K562 (cell line): ENCODE data around the gene EFHC1. TPM values are rescaled to one million over a fixed set of nuclear protein-coding genes. Genes with fewer than 3 reads are reported as not detected.

Experiments
- ATAC-seq: fragments of 200-7000 bp; cut with Tn5 transposase; 3 replicates; pipeline ENCODE4 v1.9.1; 2020; ENCODE audit warnings: moderate library complexity
- BruUV-seq: library from RNA; stranded (reverse); fragments of 400-500 nt; replicated peaks from 2 replicates; lab custom pipeline; 2021; lab: Mats Ljungman, UMichigan
- CTCF ChIA-PET: fragments of 300-600 bp; formaldehyde crosslinking; extraction: SDS; loops from one replicate; lab custom pipeline; 2021; ENCODE audit warnings: low intra/inter-chr PET ratio; lab: Yijun Ruan, JAX
- POLR2A ChIA-PET: fragments of 300-600, 350-650 bp; sonication (Branson Sonifier 250); formaldehyde crosslinking; extraction: SDS; loops from one replicate; lab custom pipeline; 2021; ENCODE audit warnings: antibody characterized with exemption, inconsistent platforms; lab: Yijun Ruan, JAX
- DNase-seq, 4 experiments: peaks; one replicate each; pipeline versions ENCODE4 v3.0.0 to v3.0.0-alpha.2; 2011 to 2018; ENCODE audit warnings: low spot score in 3 of 4, mixed read lengths in 3 of 4; ENCODE audit errors: extremely low read depth in 1 of 4
- FAIRE-seq: peaks from 2 replicates; lab custom pipeline; 2011; peaks lifted over from hg19 to GRCh38; lab: Jason Lieb, UNC
- H2AFZ ChIP-seq: 2 replicates; pipeline ENCODE4 v1.6.0; 2011; ENCODE audit warnings: low read depth, low read length, control low read depth, inconsistent platforms
- H3K27ac ChIP-seq: fragments of 200-600 bp; 3 replicates; pipeline ENCODE4 v1.8.0; 2011; ENCODE audit warnings: low read depth, mild to moderate bottlenecking, control low read depth, inconsistent platforms, low read length, moderate library complexity, mixed read lengths; ENCODE audit errors: extremely low read depth
- H3K27me3 ChIP-seq, 2 experiments: fragments of 300-600 bp in 1 of 2; 2 replicates in 1 of 2; 3 replicates in 1 of 2; pipeline versions ENCODE4 v1.6.0 to v1.8.0; 2011; ENCODE audit warnings: inconsistent platforms in 2 of 2, low read length in 2 of 2, mild to moderate bottlenecking in 1 of 2, mixed read lengths in 1 of 2, moderate library complexity in 1 of 2; ENCODE audit not compliant: control insufficient read depth in 2 of 2, insufficient read depth in 2 of 2
- H3K36me3 ChIP-seq: fragments of 300-600 bp; 3 replicates; pipeline ENCODE4 v1.8.0; 2011; ENCODE audit warnings: mild to moderate bottlenecking, low read length, inconsistent platforms; ENCODE audit not compliant: control insufficient read depth, insufficient read depth
- H3K4me1 ChIP-seq, 2 experiments: fragments of 200-600 bp in 1 of 2; replicated peaks in 1 of 2; 2 replicates in 1 of 2; 3 replicates in 1 of 2; pipeline versions ENCODE4 v1.5.1 to v1.8.0; 2011; ENCODE audit warnings: inconsistent platforms in 2 of 2, low read length in 2 of 2, mild to moderate bottlenecking in 1 of 2, mixed read lengths in 1 of 2, moderate library complexity in 1 of 2; ENCODE audit not compliant: control insufficient read depth in 2 of 2, insufficient read depth in 2 of 2
- H3K4me2 ChIP-seq: 2 replicates; pipeline ENCODE4 v1.6.1; 2011; ENCODE audit warnings: low read length, control low read depth, inconsistent platforms, mixed read lengths; ENCODE audit not compliant: insufficient read depth
- H3K4me3 ChIP-seq: fragments of 200-600 bp; sonication (generic), shearing (Covaris generic); 2 replicates; pipeline ENCODE4 v1.5.1; 2016; ENCODE audit warnings: control low read depth, inconsistent platforms
- H3K79me2 ChIP-seq: fragments of 200-600 bp; 3 replicates; pipeline ENCODE4 v1.8.0; 2011; ENCODE audit warnings: low read length, inconsistent platforms; ENCODE audit not compliant: control insufficient read depth, insufficient read depth
- H3K9ac ChIP-seq, 2 experiments: 2 replicates each; pipeline versions ENCODE4 v1.6.0 to v1.6.1; 2011; ENCODE audit warnings: low read depth in 2 of 2, low read length in 2 of 2, control low read depth in 1 of 2, inconsistent platforms in 1 of 2, mild to moderate bottlenecking in 1 of 2, mixed read lengths in 1 of 2; ENCODE audit not compliant: insufficient read depth in 1 of 2
- H3K9me1 ChIP-seq: one replicate; pipeline ENCODE4 v1.6.0; 2011; ENCODE audit warnings: inconsistent platforms, mild to moderate bottlenecking, low read length, moderate library complexity; ENCODE audit not compliant: control insufficient read depth, insufficient read depth
- H3K9me3 ChIP-seq: replicated peaks from 2 replicates; pipeline ENCODE4 v1.5.1; 2011; ENCODE audit warnings: low read depth, low read length, inconsistent platforms; ENCODE audit not compliant: control insufficient read depth, insufficient read depth
- H4K20me1 ChIP-seq: replicated peaks from 2 replicates; pipeline ENCODE4 v1.6.1; 2011; ENCODE audit warnings: low read length, inconsistent platforms, mixed read lengths; ENCODE audit not compliant: control insufficient read depth, insufficient read depth
- BACH1 ChIP-seq: fragments of 200-800 bp; sonication (Bioruptor generic); IDR thresholded peaks from 2 replicates; pipeline ENCODE4 v1.6.1; 2016; ENCODE audit warnings: missing genetic modification characterization, missing compliant biosample characterization
- ETV5 ChIP-seq: sonication (generic); formaldehyde crosslinking; IDR thresholded peaks from 2 replicates; pipeline ENCODE4 v1.4.0; 2020; ENCODE audit warnings: low read depth, mild to moderate bottlenecking, missing genetic modification reagents
- FOXM1 ChIP-seq, 2 experiments: fragments of 450-650 bp in 1 of 2; sonication (generic) in 1 of 2; formaldehyde crosslinking in 1 of 2; IDR thresholded peaks; 2 replicates each; pipeline versions ENCODE4 v1.6.1 to v1.9.0; 2017 to 2022; ENCODE audit warnings: low read depth in 2 of 2, mild to moderate bottlenecking in 2 of 2, missing genetic modification reagents in 1 of 2, moderate library complexity in 1 of 2
- MTF1 ChIP-seq: fragments of 250-450 bp; sonication (Bioruptor Pico); IDR thresholded peaks from 2 replicates; pipeline ENCODE4 v1.9.0; 2021; ENCODE audit warnings: moderate library complexity, mild to moderate bottlenecking, inconsistent platforms, borderline replicate concordance
- NCOA2 ChIP-seq, 2 experiments: fragments of 450-650 bp; IDR thresholded peaks; 2 replicates each; pipeline ENCODE4 v1.6.1; 2018; ENCODE audit warnings: mild to moderate bottlenecking in 2 of 2, moderate library complexity in 1 of 2; ENCODE audit not compliant: partially characterized antibody in 2 of 2
- NFIC ChIP-seq: fragments of 450-650 bp; IDR thresholded peaks from 2 replicates; pipeline ENCODE4 v1.6.1; 2017; ENCODE audit warnings: mild to moderate bottlenecking, inconsistent platforms
- NR4A1 ChIP-seq, 2 experiments: fragments of 250-450 bp in 1 of 2; fragments of 450-650 bp in 1 of 2; sonication (Bioruptor Pico) in 1 of 2; IDR thresholded peaks; 2 replicates each; pipeline versions ENCODE4 v1.4.0 to v1.6.1; 2016 to 2020; ENCODE audit warnings: mild to moderate bottlenecking in 2 of 2, missing compliant biosample characterization in 1 of 2, missing genetic modification characterization in 1 of 2, moderate library complexity in 1 of 2
- RFX7 ChIP-seq: fragments of 250-450 bp; sonication (Bioruptor Pico); IDR thresholded peaks from 2 replicates; pipeline ENCODE4 v1.5.1; 2021; ENCODE audit warnings: mild to moderate bottlenecking
- TAL1 ChIP-seq: fragments of 450-650 bp; IDR thresholded peaks from 2 replicates; pipeline ENCODE4 v1.6.1; 2016; ENCODE audit warnings: mild to moderate bottlenecking
- TCF7 ChIP-seq: sonication (generic); IDR thresholded peaks from 2 replicates; pipeline ENCODE4 v1.6.1; 2016; ENCODE audit warnings: antibody characterized with exemption, borderline replicate concordance
- WGBS: fragments of 100-300 bp; shearing (Covaris generic); methylation state at CpG from one replicate; pipeline ENCODE4 v1.1.6; 2016; ENCODE audit warnings: low coverage, mixed read lengths; ENCODE audit not compliant: insufficient coverage; ENCODE audit errors: missing lambda C conversion rate; 5-methylcytosine and 5-hydroxymethylcytosine counted together
- in situ Hi-C: fragments of 300-500 bp; cut with MboI; formaldehyde crosslinking; loops from 4 replicates; pipeline ENCODE4 v1.15.0; 2018; ENCODE audit warnings: inconsistent platforms, mixed read lengths
- intact Hi-C: fragments of 100-400 bp; cut with micrococcal nuclease; formaldehyde crosslinking; loops from 2 replicates; pipeline ENCODE4 v1.14.2; 2022
- polyA plus RNA-seq, 8 experiments: library from polyadenylated mRNA; depleted of rRNA in 4 of 8; stranded (reverse) in 5 of 8; unstranded in 3 of 8; fragments of >200 nt; fragmentation: Nextera tagmentation in 2 of 8; fragmentation: Illumina TruSeq in 1 of 8; extraction: Ambion mirVana in 2 of 8; extraction: Trizol in 1 of 8; gene quantifications; 2 replicates each; pipeline versions ENCODE4 v1.2.1 to v1.2.3, GENCODE V29; 2011 to 2014; ENCODE audit warnings: inconsistent platforms in 1 of 8, missing spikeins in 1 of 8
- total RNA-seq, 7 experiments: library from RNA; depleted of rRNA in 6 of 7; stranded (reverse); fragments of >200 nt in 6 of 7; fragmentation: Illumina TruSeq in 2 of 7; extraction: Trizol in 2 of 7; gene quantifications; 2 replicates each; pipeline versions ENCODE4 v1.2.1 to v1.2.3, GENCODE V29; 2011 to 2021; ENCODE audit warnings: low replicate concordance in 1 of 7
- TF ChIP-seq, protein P1 (sequence below), 3 experiments: fragments of 200-800 bp in 1 of 3; sonication (Bioruptor generic) in 1 of 3; sonication (generic) in 1 of 3; formaldehyde crosslinking in 1 of 3; IDR thresholded peaks; 2 replicates each; pipeline versions ENCODE4 v1.6.1 to v1.8.0; 2016 to 2022; ENCODE audit warnings: mild to moderate bottlenecking in 2 of 3, missing compliant biosample characterization in 2 of 3, missing genetic modification characterization in 2 of 3, missing genetic modification reagents in 1 of 3

EFHC1 gene
- total and polyA plus RNA-seq, 9 of the 15 experiments (the other 6 are each of a cell fraction or from before 2014, with no cell fraction given): 9.5 to 31.0 (median 14.9) TPM

DNA sequence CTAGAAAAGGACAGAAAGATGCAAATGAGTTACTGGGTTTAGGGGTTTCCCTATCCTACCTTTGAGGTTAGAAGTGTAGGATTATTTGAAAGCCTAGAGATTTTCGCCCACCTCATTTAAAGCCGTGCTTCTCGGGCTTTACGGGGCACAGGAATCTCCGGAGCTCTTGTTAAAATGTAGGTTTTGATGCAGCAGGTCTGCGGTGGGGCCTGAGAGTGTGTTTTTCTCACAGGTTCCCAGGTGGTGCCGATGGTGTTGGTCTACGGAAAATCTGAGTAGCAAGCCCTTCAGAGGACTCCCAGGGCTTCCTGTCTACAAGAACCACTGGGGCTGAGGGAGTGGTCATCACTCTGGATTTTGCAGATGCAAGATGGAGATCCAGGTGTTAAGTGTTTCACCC lies 109.2 kb downstream of the EFHC1 start (continued):
- TF ChIP-seq TCF7 (no peak), BACH1 (tag) (no peak), TAL1 (no peak), NCOA2 (IDR thresholded peaks at IDR 0.05; ENCODE audit: partially characterized antibody in 2 of 2) (no peak), NR4A1 (CRISPR knock-in tag; IDR thresholded peaks at IDR 0.05) (no peak), NR4A1 (tag; IDR thresholded peaks at IDR 0.05) (no peak)

DNA sequence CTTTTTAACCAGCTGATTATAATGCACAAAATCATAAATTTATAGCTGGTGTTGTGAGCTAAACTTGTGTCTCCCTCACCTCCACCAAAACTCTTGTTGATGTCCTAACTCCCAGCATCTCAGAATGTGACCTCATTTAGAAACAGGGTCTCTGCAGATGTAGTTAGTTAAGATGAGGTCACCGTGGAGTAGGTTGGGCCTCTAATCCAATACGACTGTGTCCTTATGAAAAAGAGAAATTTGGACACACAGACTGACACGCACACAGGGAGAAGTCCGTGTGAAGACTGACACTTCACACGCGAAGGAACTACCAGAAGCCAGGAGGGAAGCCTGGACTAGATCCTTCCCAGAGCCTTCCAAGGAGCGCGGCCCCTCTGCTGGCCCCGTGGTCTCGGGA lies 110.2 kb downstream of the EFHC1 start:
- H3K4me3 ChIP-seq: no peak overlapping the region
- peaks cover 7% of the 10 kb centered on the region; the same call in 1 of the 3 replicates for H3K36me3 ChIP-seq
- DNase-seq: no peak
- H3K9me3 ChIP-seq: no peaks in the 10 kb centered on the region
- no peaks in the 10 kb centered on the region for H3K9me1 ChIP-seq
- BruUV-seq: no TSS peak
- no peak overlapping the region for H3K9ac ChIP-seq
- in situ Hi-C loops (no loop called here), intact Hi-C loops (no loop called here)
- no peak overlapping the region for H3K27ac ChIP-seq
- ChIA-PET CTCF (no interaction called here), POLR2A (interaction anchor here (0.6 kb wide), 1 partner anchor 228 kb away, joined by 3 read pairs; no protein-coding TSS in a partner anchor)
- TF ChIP-seq ETV5 (CRISPR knock-in tag) (no peak), FOXM1 (IDR thresholded peaks at IDR 0.05; ENCODE audit: low read depth) (no peak), FOXM1 (CRISPR knock-in tag; IDR thresholded peaks at IDR 0.05; ENCODE audit: low read depth) (no peak), NFIC (no peak), RFX7 (CRISPR knock-in tag) (no peak), MTF1 (CRISPR knock-in tag) (no peak)
- TF ChIP-seq, protein P1, sequence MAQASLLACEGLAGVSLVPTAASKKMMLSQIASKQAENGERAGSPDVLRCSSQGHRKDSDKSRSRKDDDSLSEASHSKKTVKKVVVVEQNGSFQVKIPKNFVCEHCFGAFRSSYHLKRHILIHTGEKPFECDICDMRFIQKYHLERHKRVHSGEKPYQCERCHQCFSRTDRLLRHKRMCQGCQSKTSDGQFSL (CRISPR knock-in tag; IDR thresholded peaks at IDR 0.05): no peak
- TF ChIP-seq, protein P1 (tag; IDR thresholded peaks at IDR 0.05): no peak
- no peaks in the 10 kb centered on the region for H3K79me2 ChIP-seq
- no peaks in the 10 kb centered on the region for H3K27me3 ChIP-seq
- no peaks in the 10 kb centered on the region for H4K20me1 ChIP-seq
- no peak overlapping the region for H2AFZ ChIP-seq
- no peak for ATAC-seq
- WGBS: 77% methylated on average over 9 of the region's 10 CpGs
- no peaks in the 10 kb centered on the region for H3K4me1 ChIP-seq
- no peak overlapping the region for H3K4me2 ChIP-seq
- FAIRE-seq: no peak
